ENCODE results near the gene C1QBP.

C1QBP gene

DNA sequence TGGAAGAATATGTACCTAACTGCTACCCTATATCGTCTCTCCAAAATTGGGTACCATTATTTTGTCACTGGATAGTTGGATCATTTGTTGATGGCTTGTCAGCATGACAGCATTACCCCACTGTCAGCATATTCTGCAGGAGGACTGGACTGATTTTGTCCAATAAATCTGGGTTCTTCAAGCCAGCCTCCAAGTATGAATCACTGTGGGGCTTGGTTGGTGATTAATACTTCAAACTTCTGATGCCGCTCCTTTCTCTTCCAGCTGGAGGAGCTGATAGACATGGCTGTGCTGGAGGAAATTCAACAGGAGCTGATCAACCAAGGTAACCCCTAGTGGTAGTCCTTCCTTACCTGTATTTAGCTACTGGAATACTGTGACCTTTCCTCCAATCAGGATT is 16.4 kb downstream of the C1QBP start:
- TF ChIP-seq POLR2A (IDR thresholded peaks at IDR 0.05; ENCODE audit: low read length) (no peak), GATA1 (IDR thresholded peaks at IDR 0.05; ENCODE audit: low read depth, low read length) (no peak)
- peak in 1 of 2 experiments; percentile 31 for DNase-seq

DNA sequence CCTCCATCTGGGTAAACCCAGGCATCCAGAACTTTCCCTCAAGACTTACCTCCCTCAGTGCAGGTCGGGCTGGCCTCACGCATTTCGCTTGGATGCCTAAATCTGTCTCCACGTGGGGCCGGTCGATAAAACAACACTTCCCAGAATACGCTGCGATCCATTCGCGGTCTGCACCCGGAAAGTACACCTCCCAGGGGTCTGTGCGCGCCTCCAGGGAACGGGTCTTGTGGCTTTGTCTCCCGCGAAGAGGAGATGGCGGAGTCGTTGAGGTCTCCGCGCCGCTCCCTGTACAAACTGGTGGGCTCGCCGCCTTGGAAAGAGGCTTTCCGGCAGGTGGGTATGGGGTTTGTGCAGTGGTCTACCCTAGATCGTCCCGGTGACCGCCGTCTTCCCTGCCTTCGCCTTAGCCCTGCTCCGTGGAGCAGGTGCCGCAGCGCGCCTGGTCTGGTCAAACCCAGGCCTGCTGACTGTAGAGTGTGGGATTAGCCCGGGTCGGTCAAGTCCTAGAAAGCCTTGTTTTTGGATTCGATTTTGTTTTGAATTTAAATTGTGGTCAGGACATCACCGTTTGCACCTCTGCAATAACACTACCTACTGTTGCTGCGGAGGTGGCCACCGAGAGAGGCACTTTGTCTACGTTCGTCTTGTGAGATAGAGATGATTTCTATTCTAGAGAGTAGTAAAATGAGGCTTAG is 18.8 kb downstream of the C1QBP start, which contains the start of gene RPAIN:
TSS of gene RPAIN (plus strand) at position 224 of the 695 bp plus-strand sequence. CDS start at position 253, 29 bp downstream.
- TF ChIP-seq GATA1 (IDR thresholded peaks at IDR 0.05; ENCODE audit: low read depth, low read length) (no peak), POLR2A (IDR thresholded peaks at IDR 0.05; ENCODE audit: low read length) (peak; percentile 81)
- DNase-seq = peak; percentile 93 to 95

DNA sequence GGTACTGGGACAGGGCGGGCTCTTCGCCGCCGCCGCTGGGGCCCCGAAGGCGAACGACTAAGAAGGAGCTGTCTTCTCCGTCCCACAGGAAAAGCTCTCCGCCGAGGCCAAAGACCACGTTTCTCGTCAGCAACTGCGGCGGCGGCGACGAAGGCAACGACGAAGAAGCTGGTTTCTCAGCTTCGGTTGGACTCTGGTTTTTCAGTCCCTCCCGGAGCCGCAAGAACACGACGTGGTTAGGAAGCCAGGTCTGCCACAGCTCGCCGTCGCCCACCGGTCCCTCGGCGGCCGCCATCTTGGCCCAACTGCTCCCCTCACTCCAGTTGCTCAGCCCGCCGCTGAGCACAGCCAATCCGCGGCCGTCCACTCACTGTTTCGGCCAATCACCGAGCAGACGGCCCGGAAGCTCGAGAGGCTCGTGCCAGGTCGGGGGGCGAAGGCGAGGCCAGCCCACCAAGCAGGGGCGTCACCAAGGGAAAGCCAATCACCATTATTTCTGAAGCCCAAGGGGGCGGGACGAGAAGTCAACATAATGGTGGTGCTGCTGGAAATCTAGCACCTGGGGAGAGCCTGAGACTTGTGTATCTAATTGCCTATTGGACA is 19.5 kb downstream of the C1QBP start, which contains the start of gene NUP88:
TSS of gene NUP88 (minus strand) at position 307 of the 603 bp plus-strand sequence. CDS start at position 295, 12 bp downstream.
- TF ChIP-seq POLR2A (IDR thresholded peaks at IDR 0.05; ENCODE audit: low read length) (peak; percentile 93), GATA1 (IDR thresholded peaks at IDR 0.05; ENCODE audit: low read depth, low read length) (no peak)
- DNase-seq = peak; percentile 98

DNA sequence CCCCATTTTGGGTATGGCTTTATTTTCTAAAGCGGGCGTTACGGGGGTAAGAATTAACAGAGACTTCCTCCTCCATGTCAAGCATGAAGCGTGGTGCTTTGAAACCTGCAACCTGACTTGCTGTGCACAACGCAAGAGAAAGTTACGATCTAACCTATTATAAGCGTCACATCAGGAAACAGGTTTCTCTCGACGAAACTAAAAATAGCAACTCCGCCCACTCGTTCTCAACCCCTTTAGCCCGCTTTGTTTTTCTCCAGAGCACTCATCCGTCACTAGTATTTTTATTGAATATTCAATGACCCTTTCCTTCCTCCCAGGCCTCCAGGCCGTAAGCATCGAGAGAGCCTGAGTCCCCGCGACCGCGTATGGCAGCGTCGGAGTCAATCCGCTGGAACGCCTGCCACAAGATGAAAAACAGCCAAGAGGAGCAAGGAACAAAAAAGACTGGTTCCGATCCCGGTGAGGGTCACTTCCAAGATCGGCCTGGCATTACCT is 20.0 kb downstream of the C1QBP start:
- DNase-seq = peak; percentile 65 to 79
- TF ChIP-seq GATA1 (IDR thresholded peaks at IDR 0.05; ENCODE audit: low read depth, low read length) (no peak), POLR2A (IDR thresholded peaks at IDR 0.05; ENCODE audit: low read length) (no peak)

DNA sequence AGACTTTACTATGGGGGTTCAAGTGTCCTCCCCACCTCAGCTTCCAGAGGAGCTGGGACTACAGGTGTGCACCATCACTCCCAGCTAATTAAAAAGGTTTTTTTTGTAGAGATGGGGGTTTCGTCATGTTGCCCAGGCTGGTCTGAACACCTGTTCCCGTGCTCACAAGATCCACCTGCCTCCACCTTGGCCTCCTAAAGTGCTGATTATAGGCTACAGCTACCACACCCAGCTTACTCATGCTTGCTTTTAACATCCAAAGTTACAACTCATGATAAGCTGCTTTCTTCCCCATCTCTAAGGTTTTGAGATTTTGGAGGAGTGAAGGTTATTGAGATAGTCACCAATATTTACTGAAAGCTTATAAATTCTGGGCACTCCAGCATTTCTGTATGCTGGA is 22.1 kb downstream of the C1QBP start:
- DNase-seq = peak; percentile 36 to 59
- no peak for TF ChIP-seq POLR2A (IDR thresholded peaks at IDR 0.05; ENCODE audit: low read length)
- TF ChIP-seq GATA1 (IDR thresholded peaks at IDR 0.05; ENCODE audit: low read depth, low read length) = no peak

DNA sequence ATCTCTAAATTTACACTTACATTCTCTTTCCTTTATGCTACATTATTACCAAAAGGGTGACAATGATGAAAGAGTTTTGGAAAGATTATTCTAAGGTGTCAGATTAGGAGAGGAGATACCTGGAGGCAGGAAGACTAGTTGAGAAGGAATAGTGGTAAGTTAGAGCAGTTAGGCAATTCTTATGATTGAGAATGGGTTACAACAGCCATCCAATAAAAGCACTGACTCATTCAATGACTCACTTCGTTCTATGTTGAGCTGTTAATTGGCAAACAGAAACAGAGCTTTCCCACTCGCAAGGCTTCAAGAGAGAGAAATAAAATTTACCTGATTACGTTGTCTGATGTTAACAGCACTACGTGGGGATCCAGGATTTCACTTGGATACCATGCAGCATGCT is 25.3 kb downstream of the C1QBP start:
- DNase-seq = peak; percentile 44 to 80
- TF ChIP-seq GATA1 (IDR thresholded peaks at IDR 0.05; ENCODE audit: low read depth, low read length) (no peak), POLR2A (IDR thresholded peaks at IDR 0.05; ENCODE audit: low read length) (no peak)

DNA sequence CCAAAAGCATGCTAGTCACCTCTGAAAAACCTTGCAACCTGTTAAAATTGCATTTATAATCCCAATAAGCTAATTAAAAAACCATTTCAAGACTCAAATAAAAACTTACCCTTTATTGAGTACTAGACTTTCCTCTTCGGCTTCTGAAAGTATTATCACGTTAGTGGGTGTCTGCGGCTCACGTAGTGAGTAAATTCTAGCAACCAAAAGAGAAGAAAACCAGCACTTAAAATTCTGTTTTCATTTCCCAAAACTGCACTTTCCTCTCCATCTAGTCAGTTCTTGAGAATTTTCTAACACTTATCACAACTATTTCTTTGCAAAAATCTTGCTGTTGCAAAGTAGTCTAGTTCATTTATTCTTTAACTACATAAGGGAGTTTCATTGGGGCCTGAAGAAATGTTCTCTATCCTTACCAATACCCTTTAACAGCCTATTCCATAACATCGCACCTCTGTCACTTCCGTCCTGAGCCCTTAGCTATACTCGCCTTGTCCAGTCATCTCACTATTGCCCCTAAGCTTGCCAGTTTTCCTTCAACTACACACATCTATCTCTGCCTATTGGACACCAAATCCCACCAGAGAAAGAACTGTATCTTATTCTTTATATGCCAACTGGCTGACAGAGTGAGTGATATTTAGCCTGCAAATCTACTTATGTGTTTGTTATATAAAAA is 28.2 kb downstream of the C1QBP start:
- DNase-seq = no peak
- TF ChIP-seq GATA1 (IDR thresholded peaks at IDR 0.05; ENCODE audit: low read depth, low read length) = no peak
- TF ChIP-seq POLR2A (IDR thresholded peaks at IDR 0.05; ENCODE audit: low read length) = no peak

DNA sequence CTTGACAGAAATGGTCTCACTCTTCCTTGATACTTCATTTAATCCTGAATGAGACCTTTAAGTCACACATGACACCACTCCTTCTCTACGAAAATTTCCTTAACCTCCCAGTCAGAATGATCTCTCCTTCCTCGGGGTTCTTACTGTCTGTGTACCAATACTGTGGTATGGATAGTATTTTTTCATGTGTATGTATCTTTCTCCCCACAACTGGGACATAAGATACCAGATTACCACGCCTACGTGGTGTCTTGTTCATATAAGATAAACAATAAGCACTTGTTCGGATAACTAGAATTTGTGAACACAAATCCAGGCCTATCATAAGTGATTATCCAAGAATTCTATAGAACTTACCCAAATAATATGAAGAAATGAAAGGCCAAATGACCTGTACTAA is 30.8 kb downstream of the C1QBP start:
- peak; percentile 63 to 82 for DNase-seq
- no peak for TF ChIP-seq GATA1 (IDR thresholded peaks at IDR 0.05; ENCODE audit: low read depth, low read length)
- TF ChIP-seq POLR2A (IDR thresholded peaks at IDR 0.05; ENCODE audit: low read length) = no peak

DNA sequence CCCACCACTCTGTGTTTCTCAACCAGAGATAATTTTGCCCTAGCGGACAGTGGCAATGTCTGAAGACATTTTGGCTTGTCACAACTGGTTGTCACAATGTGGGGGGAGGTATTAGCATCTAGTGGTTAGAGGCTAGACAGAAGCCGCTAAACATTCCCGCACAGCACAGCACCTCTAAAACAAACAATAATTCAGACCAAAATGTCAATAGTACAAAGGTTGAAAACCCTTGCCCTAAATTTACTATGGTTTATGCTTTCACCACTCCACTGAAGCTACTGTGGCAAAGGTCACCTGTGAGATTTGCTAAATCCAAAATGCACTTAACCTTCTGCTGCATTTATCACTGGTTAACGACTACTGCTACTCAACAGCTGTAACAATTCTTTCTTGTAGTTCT is 33.6 kb downstream of the C1QBP start:
- TF ChIP-seq POLR2A (IDR thresholded peaks at IDR 0.05; ENCODE audit: low read length) (no peak), GATA1 (IDR thresholded peaks at IDR 0.05; ENCODE audit: low read depth, low read length) (no peak)
- DNase-seq = no peak

DNA sequence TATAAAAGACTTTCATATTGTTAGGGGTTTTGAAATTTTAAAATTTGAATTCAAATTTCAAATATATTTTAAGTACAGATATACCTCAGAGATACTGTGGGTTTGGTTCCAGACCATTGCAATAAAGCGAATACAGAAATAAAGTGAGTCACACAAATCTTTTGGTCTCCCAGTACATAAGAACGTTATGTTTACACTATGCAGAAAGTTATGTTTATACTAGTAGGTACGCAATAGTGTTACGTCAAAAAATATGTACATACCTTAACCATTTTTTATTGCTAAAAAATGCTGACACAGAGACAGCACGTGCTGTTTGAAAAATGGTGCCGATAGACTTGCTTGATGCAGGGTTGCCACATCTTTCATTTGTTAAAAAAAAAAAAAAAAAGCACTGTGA is 39.2 kb downstream of the C1QBP start:
- no peak for DNase-seq
- TF ChIP-seq POLR2A (IDR thresholded peaks at IDR 0.05; ENCODE audit: low read length) (no peak), GATA1 (IDR thresholded peaks at IDR 0.05; ENCODE audit: low read depth, low read length) (no peak)

DNA sequence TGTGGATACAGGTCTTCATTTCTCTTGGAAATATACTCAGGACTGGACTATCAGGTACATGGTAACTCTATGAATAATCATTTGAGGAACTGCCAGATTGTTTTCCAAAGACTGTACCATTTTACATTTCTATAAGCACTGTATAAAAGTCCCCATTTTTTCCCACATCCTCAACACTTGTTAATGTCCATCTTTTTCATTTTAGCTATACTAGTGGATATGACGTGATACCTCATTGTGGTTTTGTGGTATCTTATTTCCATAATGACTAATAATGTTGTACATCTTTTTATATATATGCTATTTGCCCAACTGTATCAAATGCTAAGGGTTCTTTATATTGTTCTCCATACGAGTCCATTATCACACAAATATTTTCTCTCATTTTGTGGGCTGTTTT is 42.3 kb downstream of the C1QBP start:
- no peak for DNase-seq
- TF ChIP-seq POLR2A (IDR thresholded peaks at IDR 0.05; ENCODE audit: low read length) = no peak

DNA sequence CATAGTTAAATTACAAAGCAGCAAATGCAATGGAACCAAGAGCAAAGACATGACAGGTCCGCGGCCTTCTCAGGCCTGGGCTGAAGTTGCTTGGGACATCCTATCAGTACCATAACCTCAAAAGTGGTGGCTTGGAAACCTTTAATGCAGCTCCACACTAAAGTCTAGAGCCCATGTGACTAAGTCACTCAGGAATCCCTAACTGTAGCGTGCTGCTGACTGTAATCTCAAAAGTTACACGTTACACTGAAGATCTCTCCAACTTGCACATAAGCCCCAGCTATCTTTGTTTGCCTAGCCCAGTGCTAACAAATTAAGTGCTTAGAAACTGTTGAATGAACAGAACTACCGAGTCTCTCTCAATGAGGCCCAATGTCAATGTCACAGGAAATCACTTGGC is 47.3 kb downstream of the C1QBP start:
- TF ChIP-seq GATA1 (IDR thresholded peaks at IDR 0.05; ENCODE audit: low read depth, low read length) (no peak), POLR2A (IDR thresholded peaks at IDR 0.05; ENCODE audit: low read length) (no peak)
- DNase-seq = no peak
